GM12892 (cell line): Measurements from ENCODE around the gene CHRNA7.

Experiments used
- DNase-seq: peaks from one replicate; pipeline ENCODE4 v3.0.0; 2011; ENCODE audit not compliant: insufficient read length
- FAIRE-seq: peaks from 2 replicates; lab custom pipeline; 2011; peaks lifted over from hg19 to GRCh38; lab: Jason Lieb, UNC
- POLR2A ChIP-seq: IDR thresholded peaks from 2 replicates; pipeline ENCODE4 v1.6.1; 2011; ENCODE audit warnings: low read depth, low read length, control low read depth
- POLR2AphosphoS5 ChIP-seq: IDR thresholded peaks from 2 replicates; pipeline ENCODE4 v1.6.1; 2011; ENCODE audit warnings: low read depth, low read length, control low read depth
- TAF1 ChIP-seq: IDR thresholded peaks from 2 replicates; pipeline ENCODE4 v1.6.1; 2011; ENCODE audit warnings: low read depth, mild to moderate bottlenecking, control low read depth, low read length, borderline replicate concordance

CHRNA7 gene

DNA sequence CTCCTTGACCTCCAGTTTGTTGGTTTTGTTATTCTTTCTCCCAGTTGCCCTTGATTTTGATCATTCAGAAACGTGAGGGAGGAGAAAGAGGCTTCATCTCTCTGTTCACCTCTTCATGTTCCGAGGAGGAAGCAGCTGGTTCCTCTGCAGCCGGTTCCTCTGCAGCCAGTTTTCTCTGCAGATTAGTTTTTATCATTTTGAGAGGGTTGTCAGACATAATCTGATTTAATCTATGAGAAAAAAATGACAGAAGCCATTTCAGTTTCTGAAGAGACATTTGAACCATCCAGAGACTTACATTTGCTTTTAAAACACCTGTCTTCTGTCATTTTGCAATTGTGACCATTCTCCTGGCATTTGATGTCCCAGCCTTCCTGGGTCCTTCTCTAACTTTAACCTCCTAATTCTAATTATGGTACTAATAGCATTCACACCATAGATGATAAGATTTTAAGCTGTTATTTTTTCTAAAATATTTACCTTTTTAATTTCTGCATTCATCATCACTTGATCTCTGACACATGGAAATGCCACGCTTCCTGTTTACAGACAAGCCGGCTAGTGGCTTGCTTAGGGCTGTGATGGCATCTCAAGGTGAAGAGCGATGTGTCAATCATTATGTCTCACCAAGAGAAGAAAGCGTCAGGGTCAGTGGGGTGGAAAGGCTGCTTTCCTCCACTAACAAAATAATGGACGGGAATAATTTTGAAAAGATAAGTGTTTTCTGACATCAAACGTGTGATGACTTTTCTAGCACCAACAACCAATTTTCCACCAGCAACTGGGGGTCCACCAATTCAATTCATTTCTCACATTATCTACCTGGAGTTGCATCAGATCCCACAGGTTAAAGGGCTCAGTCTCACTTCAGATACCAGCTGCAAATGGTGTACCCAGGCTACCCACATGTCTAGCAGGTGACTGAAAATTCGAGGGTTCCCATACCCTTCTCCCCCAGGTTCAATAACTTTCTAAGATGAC, 76.4 kb downstream of the CHRNA7 start:
- TF ChIP-seq TAF1 (no peak), POLR2AphosphoS5 (no peak), POLR2A (no peak)
- FAIRE-seq: no peak
- DNase-seq: no peak

DNA sequence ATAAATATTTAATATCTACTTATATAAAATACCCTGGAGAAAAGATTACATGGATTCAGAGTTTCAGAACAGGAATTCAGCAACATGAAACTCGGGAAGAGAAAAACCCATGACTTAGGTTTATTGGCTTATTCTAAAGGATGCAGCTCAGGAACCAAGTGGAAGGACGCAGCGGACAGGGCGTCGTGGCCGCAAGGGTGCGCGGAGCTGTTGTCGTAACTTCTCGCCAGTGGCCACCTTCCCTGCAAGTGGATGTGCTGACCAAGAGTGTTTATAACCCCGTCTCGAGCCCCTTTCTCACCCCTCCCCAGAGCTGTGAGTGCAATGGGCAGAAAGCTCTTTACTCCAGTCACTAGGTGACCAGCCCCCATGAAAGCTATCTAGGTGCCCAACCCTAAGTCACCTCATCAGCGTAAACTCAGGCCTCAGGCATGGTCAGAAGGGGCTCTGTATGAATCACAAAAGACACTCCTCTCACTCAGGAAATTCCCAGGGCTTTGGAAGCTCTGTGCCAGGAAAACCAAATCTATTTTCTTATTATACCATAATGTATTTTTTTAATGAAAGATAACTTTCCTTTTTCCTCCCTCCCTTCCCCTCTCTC, 77.3 kb downstream of the CHRNA7 start:
- FAIRE-seq: no peak
- TF ChIP-seq TAF1: no peak
- DNase-seq: no peak

- DNase-seq: no peak
- TF ChIP-seq POLR2A: no peak
- TF ChIP-seq TAF1: no peak
- no peak for TF ChIP-seq POLR2AphosphoS5
- FAIRE-seq: no peak
Observed at GRCh38 chr15:32108661-32109060, 78.3 kb downstream of the CHRNA7 start.

DNA sequence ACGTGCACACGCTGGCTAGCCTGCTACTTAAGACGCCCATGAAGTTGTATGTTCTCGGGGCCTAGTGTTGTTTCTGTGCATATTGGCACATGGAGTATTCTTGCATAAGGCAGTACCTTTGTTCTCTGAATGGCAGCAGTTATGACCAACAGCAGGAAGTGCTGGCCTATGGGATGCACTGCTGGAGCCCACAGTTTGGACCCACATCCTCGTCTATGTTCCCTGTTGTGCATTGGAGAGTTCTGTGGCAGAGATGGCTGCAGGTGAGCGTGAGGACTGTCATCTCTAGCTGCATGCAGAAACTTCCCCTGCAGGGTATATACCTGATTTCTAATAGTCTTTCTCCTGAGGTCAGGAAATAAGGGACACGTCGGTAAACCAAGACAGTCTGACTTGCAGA, 81.8 kb downstream of the CHRNA7 start:
- TF ChIP-seq TAF1 (no peak), POLR2AphosphoS5 (no peak)
- DNase-seq: no peak
- FAIRE-seq: no peak

DNA sequence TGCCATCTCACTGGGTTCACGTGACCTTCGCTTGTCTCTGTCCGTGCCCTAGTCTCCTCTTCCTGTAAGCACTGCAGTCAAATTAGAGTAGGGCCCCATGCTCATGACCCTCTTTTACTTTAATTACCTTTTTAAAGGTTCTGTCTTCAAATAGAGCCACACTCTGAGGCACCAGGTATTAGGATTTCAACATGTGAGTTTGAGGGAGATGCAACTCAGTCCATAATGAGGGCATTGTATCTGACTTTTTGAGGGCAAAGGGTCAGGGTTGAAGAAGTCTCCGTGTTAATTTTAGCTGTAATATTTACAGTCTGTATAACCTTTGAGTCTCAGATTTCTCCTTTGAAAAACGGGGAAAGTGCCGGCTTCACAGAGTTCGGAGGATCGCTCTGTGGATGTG, 82.9 kb downstream of the CHRNA7 start:
- DNase-seq (no peak), FAIRE-seq (no peak)
- no peak for TF ChIP-seq POLR2A

DNA sequence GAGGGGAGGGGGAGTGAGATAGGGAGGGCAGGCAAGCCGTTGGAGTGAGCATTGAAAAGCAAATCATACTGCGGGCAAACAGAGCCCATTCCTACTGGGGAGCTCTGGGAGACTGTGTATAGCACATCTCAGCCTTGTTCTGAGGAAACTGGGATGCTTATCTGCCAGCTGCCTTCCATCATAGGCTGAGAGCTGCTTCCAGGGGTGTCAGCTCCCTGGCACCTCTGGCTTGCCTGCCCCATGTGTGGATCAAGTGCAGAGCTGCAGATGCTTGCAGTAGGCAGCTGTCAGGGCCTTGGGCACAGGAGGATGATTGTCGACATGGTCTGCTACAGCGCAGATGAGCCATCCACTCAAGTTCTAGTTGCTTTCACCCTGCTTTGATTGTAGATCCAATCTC, 86.8 kb downstream of the CHRNA7 start:
- TF ChIP-seq POLR2AphosphoS5: no peak
- no peak for TF ChIP-seq TAF1
- no peak for TF ChIP-seq POLR2A
- no peak for FAIRE-seq
- no peak for DNase-seq

GRCh38 chr15:32119286-32119685, 89.0 kb downstream of the CHRNA7 start:
- DNase-seq (no peak), FAIRE-seq (no peak)
- TF ChIP-seq POLR2A: no peak
- no peak for TF ChIP-seq POLR2AphosphoS5
- no peak for TF ChIP-seq TAF1

- no peak for DNase-seq
- FAIRE-seq: no peak
- TF ChIP-seq TAF1 (no peak), POLR2A (no peak), POLR2AphosphoS5 (no peak)
Observed at GRCh38 chr15:32119694-32120330, 89.5 kb downstream of the CHRNA7 start.

- no peak for DNase-seq
- TF ChIP-seq POLR2A (no peak), POLR2AphosphoS5 (no peak), TAF1 (no peak)
- no peak for FAIRE-seq
Observed at GRCh38 chr15:32120577-32121383, 90.5 kb downstream of the CHRNA7 start.

DNA sequence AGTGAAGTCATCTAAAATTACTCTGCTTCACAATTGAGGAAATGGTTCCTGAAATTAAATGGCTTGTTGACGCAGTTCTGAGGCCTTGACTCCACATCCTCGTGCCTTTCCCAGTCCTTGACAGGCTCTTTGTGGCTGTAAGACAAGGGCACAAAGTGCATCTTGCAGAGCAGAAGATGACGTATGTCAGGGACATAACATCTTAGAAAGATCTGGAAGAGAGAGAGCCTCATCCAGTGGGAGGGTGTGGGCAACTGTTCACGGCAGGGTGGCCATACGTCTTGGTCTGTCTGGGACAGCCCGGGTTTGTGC, 91.0 kb downstream of the CHRNA7 start:
- TF ChIP-seq POLR2AphosphoS5: no peak
- no peak for TF ChIP-seq TAF1
- TF ChIP-seq POLR2A: no peak
- DNase-seq: no peak
- FAIRE-seq: no peak

GRCh38 chr15:32122013-32122412, 91.7 kb downstream of the CHRNA7 start:
- DNase-seq: no peak
- TF ChIP-seq TAF1 (no peak), POLR2AphosphoS5 (no peak), POLR2A (no peak)
- FAIRE-seq: no peak
